Kidney (tissue), 14 donors: Measurements from ENCODE around the gene GAL3ST3. TPM values are rescaled to one million over a fixed set of nuclear protein-coding genes. Genes with fewer than 3 reads are reported as not detected.

Experiments
- DNase-seq, 5 donors: peaks; one replicate each; pipeline ENCODE4 v3.0.0-alpha.2; 2013 to 2020
- FAIRE-seq: peaks from 2 replicates; lab custom pipeline; 2012; peaks lifted over from hg19 to GRCh38; lab: Jason Lieb, UNC
- H3K27ac ChIP-seq, 2 donors: one replicate each; pipeline ENCODE4 v1.7.0; 2013; ENCODE audit warnings: low read depth in 2 of 2, low read length in 2 of 2, inconsistent platforms in 1 of 2
- H3K27me3 ChIP-seq: one replicate; pipeline ENCODE4 v1.7.1; 2013; ENCODE audit warnings: low read length, inconsistent platforms; ENCODE audit not compliant: control insufficient read depth, insufficient read depth
- H3K36me3 ChIP-seq, 3 donors: one replicate each; pipeline versions ENCODE4 v1.7.0 to v1.7.1; 2013; ENCODE audit warnings: low read length in 3 of 3, control low read depth in 1 of 3, inconsistent platforms in 1 of 3; ENCODE audit not compliant: insufficient read depth in 3 of 3, control insufficient read depth in 2 of 3
- H3K4me1 ChIP-seq, 3 donors: one replicate each; pipeline versions ENCODE4 v1.7.0 to v1.7.1; 2013; ENCODE audit warnings: low read length in 3 of 3, inconsistent platforms in 1 of 3, low read depth in 1 of 3; ENCODE audit not compliant: control insufficient read depth in 2 of 3, insufficient read depth in 2 of 3
- H3K4me3 ChIP-seq, 3 donors: one replicate each; pipeline versions ENCODE4 v1.7.0 to v1.8.1; 2013; ENCODE audit warnings: low read length in 3 of 3, control low read depth in 1 of 3, inconsistent platforms in 1 of 3
- H3K9ac ChIP-seq, 3 donors: one replicate each; pipeline versions ENCODE4 v1.7.0 to v1.7.1; 2013; ENCODE audit warnings: low read length in 3 of 3, control low read depth in 1 of 3, inconsistent platforms in 1 of 3
- H3K9me3 ChIP-seq, 3 donors: one replicate each; pipeline versions ENCODE4 v1.7.0 to v1.7.1; 2013; ENCODE audit warnings: low read length in 3 of 3, control low read depth in 1 of 3, inconsistent platforms in 1 of 3; ENCODE audit not compliant: control insufficient read depth in 2 of 3, insufficient read depth in 1 of 3
- intact Hi-C: fragments of 100-400 bp; cut with DNase I; formaldehyde crosslinking; loops from one replicate; pipeline ENCODE4 v1.11.1; 2022
- polyA plus RNA-seq: library from polyadenylated mRNA; stranded (reverse); fragments of 350-450 nt; fragmentation: Illumina TruSeq; extraction: RNeasy Lipid Tissue Mini Kit (QIAGEN cat#74804); gene quantifications from one replicate; pipeline ENCODE4 v1.2.3, GENCODE V29; 2014; ENCODE audit warnings: low read depth, low replicate concordance; ENCODE audit not compliant: insufficient read depth
- total RNA-seq: library from RNA; stranded (reverse); fragmentation: NEBNext Ultra II Directional; extraction: Animal tissue kit (Norgen Biotek cat#: 25700); gene quantifications from one replicate; pipeline ENCODE4 v1.2.1, GENCODE V29; 2021
- TF ChIP-seq, protein P1 (sequence below): IDR thresholded peaks from 3 replicates; pipeline ENCODE4 v1.5.1; 2012; ENCODE audit warnings: mild to moderate bottlenecking, moderate library complexity, borderline replicate concordance; ENCODE audit not compliant: insufficient read depth; ENCODE audit errors: extremely low read depth
- donor health status: control.
- donor health status: control.
- donor health status: control.
- donor health status: control.
- donor health status: control.
- donor health status: DM: yes; HTN: yes; CAD: no.
- donor health status: Normal renal cell carcinoma (clear cell type).

GAL3ST3 gene
- total and polyA plus RNA-seq, 2 donors from 2014 or later, result 2.5 to 7.6 TPM

DNA sequence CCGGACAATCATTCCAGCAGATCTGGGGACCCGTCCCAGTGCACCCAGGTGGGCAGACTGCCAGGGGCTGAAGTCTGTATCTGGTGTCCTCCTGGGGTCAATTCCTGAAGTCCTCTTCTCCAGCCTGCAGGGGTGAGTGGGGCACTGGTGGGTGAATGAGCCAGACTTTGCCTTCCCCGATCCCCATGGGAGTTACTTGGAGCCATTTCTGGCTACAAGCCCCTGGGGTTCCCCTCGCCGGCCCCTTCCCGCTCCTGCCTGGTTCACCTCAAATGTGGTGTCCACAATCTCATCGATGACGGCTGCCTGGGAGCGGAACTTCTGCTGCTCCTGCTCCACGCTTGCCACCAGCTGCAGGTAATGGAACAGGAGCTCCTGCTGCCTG lies 32.2 kb downstream of the GAL3ST3 start:
- peaks cover 0 to 3% (median 0%) of the 10 kb centered on the region in 3 donors for H3K4me1 ChIP-seq
- H3K36me3 ChIP-seq, result no peaks in the 10 kb centered on the region
- H3K9me3 ChIP-seq, result no peaks in the 10 kb centered on the region
- H3K27me3 ChIP-seq, result peaks cover 3% of the 10 kb centered on the region
- FAIRE-seq (no peak), DNase-seq (peak in 1 of 5 donors; percentile 58)
- H3K9ac ChIP-seq, result no peak overlapping the region
- TF ChIP-seq, protein P1, sequence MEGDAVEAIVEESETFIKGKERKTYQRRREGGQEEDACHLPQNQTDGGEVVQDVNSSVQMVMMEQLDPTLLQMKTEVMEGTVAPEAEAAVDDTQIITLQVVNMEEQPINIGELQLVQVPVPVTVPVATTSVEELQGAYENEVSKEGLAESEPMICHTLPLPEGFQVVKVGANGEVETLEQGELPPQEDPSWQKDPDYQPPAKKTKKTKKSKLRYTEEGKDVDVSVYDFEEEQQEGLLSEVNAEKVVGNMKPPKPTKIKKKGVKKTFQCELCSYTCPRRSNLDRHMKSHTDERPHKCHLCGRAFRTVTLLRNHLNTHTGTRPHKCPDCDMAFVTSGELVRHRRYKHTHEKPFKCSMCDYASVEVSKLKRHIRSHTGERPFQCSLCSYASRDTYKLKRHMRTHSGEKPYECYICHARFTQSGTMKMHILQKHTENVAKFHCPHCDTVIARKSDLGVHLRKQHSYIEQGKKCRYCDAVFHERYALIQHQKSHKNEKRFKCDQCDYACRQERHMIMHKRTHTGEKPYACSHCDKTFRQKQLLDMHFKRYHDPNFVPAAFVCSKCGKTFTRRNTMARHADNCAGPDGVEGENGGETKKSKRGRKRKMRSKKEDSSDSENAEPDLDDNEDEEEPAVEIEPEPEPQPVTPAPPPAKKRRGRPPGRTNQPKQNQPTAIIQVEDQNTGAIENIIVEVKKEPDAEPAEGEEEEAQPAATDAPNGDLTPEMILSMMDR, result no peak
- no peak overlapping the region for H3K4me3 ChIP-seq
- intact Hi-C loops, result no loop called here
- no peak overlapping the region for H3K27ac ChIP-seq

DNA sequence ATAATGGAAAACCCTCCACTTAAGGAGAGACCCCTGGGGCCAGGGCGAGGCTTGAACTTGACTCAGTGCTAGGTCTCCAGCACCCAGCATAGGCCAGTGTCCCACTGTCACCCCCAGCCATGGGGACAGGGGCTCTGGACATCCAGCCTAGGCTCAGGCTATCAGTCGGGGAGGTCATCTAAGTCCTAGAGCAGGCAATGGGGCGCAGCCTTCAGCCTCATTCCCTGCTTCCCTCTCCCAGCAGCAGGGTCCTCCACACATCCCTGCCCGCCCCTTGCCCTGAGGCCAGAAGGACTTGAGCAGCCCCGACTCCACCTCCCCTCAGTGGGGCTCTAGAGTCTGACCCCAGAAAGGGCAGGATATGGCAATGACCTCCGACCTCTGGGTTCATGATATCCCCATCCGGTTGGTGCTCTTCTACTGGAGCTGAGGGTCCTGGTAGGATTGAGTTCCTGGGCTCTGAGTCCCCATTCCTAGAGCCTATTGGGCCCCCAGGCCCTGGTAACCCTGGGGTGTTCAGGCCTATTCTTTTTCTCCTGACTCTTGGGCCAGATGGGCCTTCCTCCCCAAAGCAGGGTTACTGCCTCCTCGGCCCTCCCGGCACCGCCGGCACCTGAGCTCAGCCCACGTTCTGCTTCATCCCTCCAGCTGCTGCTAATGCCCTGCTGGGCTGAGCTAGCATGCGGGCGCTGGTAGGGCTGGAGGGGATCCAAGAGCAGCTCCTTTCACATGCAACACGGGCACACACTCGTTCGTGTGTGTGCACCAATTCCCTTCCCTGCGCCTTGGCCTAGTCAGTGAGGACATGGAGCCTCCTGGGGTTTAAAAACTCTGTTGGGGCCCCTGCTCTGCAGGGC lies 32.8 kb downstream of the GAL3ST3 start:
- Histone ChIP-seq H3K36me3 (no peaks in the 10 kb centered on the region), H3K9ac (no peak overlapping the region), H3K4me1 (peaks cover 0 to 3% (median 0%) of the 10 kb centered on the region in 3 donors), H3K27ac (no peak overlapping the region), H3K9me3 (no peaks in the 10 kb centered on the region), H3K4me3 (no peak overlapping the region), H3K27me3 (peaks cover 7% of the 10 kb centered on the region)
- intact Hi-C loops, result no loop called here
- TF ChIP-seq, protein P1, result no peak
- DNase-seq, result peak in 1 of 5 donors; percentile 59
- FAIRE-seq, result no peak

DNA sequence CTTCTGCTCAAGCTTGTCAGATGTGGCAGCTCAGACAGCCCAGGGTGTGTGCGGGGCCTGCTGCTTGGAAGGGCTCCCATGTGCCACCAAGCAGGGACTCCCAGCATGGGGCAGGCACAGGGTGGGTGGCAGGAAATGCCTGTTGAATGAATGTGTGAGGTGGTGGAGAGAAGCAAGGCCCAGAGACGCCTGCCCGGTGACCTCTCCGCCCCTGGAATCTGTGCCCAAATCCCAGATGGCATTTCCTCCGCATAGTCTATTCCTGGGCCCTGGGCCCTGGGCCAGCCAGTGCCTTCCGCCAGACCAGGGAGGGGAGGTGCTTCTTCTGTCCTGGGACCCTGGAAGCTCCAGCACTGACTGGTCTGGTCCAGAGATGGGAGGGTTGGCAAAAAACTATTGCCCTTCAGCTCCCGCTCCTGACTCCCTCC lies 33.5 kb downstream of the GAL3ST3 start:
- intact Hi-C loops, result no loop called here
- H3K36me3 ChIP-seq, result no peaks in the 10 kb centered on the region
- peak in 1 of 5 donors; percentile 81 for DNase-seq
- no peaks in the 10 kb centered on the region for H3K9me3 ChIP-seq
- no peak for FAIRE-seq
- TF ChIP-seq, protein P1, result no peak
- peaks cover 9% of the 10 kb centered on the region for H3K27me3 ChIP-seq
- H3K27ac ChIP-seq, result no peak overlapping the region
- peaks cover 0 to 3% (median 0%) of the 10 kb centered on the region in 3 donors for H3K4me1 ChIP-seq
- no peak overlapping the region for H3K4me3 ChIP-seq
- H3K9ac ChIP-seq, result no peak overlapping the region
